ENCODE measurements around the gene STXBP1.

GRCh38 chr9:127644146-127644827, 32.2 kb downstream of the STXBP1 start:
- TF ChIP-seq, protein P1, sequence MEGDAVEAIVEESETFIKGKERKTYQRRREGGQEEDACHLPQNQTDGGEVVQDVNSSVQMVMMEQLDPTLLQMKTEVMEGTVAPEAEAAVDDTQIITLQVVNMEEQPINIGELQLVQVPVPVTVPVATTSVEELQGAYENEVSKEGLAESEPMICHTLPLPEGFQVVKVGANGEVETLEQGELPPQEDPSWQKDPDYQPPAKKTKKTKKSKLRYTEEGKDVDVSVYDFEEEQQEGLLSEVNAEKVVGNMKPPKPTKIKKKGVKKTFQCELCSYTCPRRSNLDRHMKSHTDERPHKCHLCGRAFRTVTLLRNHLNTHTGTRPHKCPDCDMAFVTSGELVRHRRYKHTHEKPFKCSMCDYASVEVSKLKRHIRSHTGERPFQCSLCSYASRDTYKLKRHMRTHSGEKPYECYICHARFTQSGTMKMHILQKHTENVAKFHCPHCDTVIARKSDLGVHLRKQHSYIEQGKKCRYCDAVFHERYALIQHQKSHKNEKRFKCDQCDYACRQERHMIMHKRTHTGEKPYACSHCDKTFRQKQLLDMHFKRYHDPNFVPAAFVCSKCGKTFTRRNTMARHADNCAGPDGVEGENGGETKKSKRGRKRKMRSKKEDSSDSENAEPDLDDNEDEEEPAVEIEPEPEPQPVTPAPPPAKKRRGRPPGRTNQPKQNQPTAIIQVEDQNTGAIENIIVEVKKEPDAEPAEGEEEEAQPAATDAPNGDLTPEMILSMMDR (conservative IDR thresholded peaks at IDR 0.05; ENCODE audit: low read depth, low read length): no peak
- no peak for TF ChIP-seq EZH2 (IDR thresholded peaks at IDR 0.05; ENCODE audit: borderline replicate concordance, low read depth, low read length, poor library complexity, severe bottlenecking)
